Measurements from ENCODE around the gene TIMM21. TPM values are rescaled to one million over a fixed set of nuclear protein-coding genes. Genes with fewer than 3 reads are reported as not detected.

The TIMM21 gene
- total and polyA plus RNA-seq, 4 donors: 12.8 to 56.8 (median 19.5) TPM

DNA sequence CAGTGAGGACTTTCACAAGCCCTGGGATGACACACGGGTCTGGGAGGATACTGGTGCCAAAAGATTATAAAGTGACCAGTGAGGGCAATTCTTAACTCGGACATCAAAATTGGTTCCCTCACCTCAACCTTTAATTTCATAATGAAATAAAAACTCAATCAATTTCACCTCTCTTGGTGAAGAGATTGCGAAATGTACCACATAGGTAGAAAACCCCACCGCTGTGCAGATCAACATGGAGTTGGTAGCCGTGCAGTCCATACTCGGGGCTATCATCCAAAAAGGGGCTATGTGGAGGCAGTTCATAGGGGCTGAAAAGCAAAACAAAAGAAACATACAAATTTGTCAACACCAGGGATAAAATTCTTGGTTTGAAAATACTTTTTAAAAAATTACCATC lies 25.1 kb upstream of the TIMM21 start:
- 88 to 96% methylated on average over 6 of the region's 6 CpGs for WGBS, 2 donors
- Histone ChIP-seq H3K36me3 (ENCODE audit: control insufficient read depth in 1 of 2, insufficient read depth in 2 of 2, low read length in 1 of 2) (no peaks in the 10 kb centered on the region), H3K27me3 (ENCODE audit: control insufficient read depth in 1 of 2, insufficient read depth in 2 of 2, low read length in 1 of 2) (peaks cover 0 to 4% of the 10 kb centered on the region in 2 donors), H3K4me3 (ENCODE audit: low read length in 2 of 2) (no peak overlapping the region), H3K27ac (ENCODE audit: low read depth in 1 of 2, low read length in 2 of 2) (no peak overlapping the region), H3K4me1 (ENCODE audit: control insufficient read depth in 1 of 2, insufficient read depth in 2 of 2, low read length in 2 of 2) (no peaks in the 10 kb centered on the region), H3K9me3 (ENCODE audit: control insufficient read depth, low read length) (no peaks in the 10 kb centered on the region)
- intact Hi-C loops (cut with DNase I): no loop called here
- DNase-seq (no peak), ATAC-seq (ENCODE audit: low FRiP score) (no peak)

DNA sequence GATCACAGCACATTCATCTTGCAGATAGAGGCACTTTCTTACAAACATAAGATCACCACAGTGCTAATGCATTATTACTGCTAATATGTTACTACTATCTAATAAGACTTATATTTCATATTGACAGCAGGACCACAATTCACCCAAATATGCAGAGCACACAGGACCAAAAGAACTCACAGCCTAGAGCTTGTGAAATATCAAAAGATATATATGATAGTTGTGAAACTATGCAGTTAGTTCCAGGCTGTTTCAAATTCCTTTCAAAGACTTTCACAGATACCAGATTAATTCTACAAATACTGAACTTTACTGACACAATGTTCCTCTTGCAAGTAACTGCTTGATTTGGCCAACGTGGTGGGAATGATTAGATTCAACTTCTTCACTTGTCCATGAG lies 23.7 kb upstream of the TIMM21 start:
- no peaks in the 10 kb centered on the region for H3K36me3 ChIP-seq (ENCODE audit: control insufficient read depth in 1 of 2, insufficient read depth in 2 of 2, low read length in 1 of 2)
- no peaks in the 10 kb centered on the region for H3K9me3 ChIP-seq (ENCODE audit: control insufficient read depth, low read length)
- no peak overlapping the region for H3K4me3 ChIP-seq (ENCODE audit: low read length in 2 of 2)
- WGBS, 2 donors: 43 to 55% methylated on average over 1 of the region's 1 CpG
- ATAC-seq (ENCODE audit: low FRiP score): no peak
- no peak overlapping the region for H3K27ac ChIP-seq (ENCODE audit: low read depth in 1 of 2, low read length in 2 of 2)
- intact Hi-C loops (cut with DNase I): no loop called here
- no peaks in the 10 kb centered on the region for H3K4me1 ChIP-seq (ENCODE audit: control insufficient read depth in 1 of 2, insufficient read depth in 2 of 2, low read length in 2 of 2)
- no peak for DNase-seq
- peaks cover 0 to 4% of the 10 kb centered on the region in 2 donors for H3K27me3 ChIP-seq (ENCODE audit: control insufficient read depth in 1 of 2, insufficient read depth in 2 of 2, low read length in 1 of 2)

GRCh38 chr18:74126684-74127655 lies 21.4 kb upstream of the TIMM21 start:
- Histone ChIP-seq H3K4me3 (ENCODE audit: low read length in 2 of 2) (no peak overlapping the region), H3K9me3 (ENCODE audit: control insufficient read depth, low read length) (no peaks in the 10 kb centered on the region), H3K4me1 (ENCODE audit: control insufficient read depth in 1 of 2, insufficient read depth in 2 of 2, low read length in 2 of 2) (no peaks in the 10 kb centered on the region), H3K27ac (ENCODE audit: low read depth in 1 of 2, low read length in 2 of 2) (no peak overlapping the region), H3K36me3 (ENCODE audit: control insufficient read depth in 1 of 2, insufficient read depth in 2 of 2, low read length in 1 of 2) (no peaks in the 10 kb centered on the region), H3K27me3 (ENCODE audit: control insufficient read depth in 1 of 2, insufficient read depth in 2 of 2, low read length in 1 of 2) (peaks cover 0 to 2% of the 10 kb centered on the region in 2 donors)
- intact Hi-C loops (cut with DNase I): no loop called here
- DNase-seq: no peak
- ATAC-seq (ENCODE audit: low FRiP score): no peak
- 40 to 43% methylated on average over 10 of the region's 10 CpGs for WGBS, 2 donors

GRCh38 chr18:74128159-74128558 lies 20.2 kb upstream of the TIMM21 start:
- no peak overlapping the region for H3K27ac ChIP-seq (ENCODE audit: low read depth in 1 of 2, low read length in 2 of 2)
- DNase-seq (no peak), ATAC-seq (ENCODE audit: low FRiP score) (no peak)
- H3K9me3 ChIP-seq (ENCODE audit: control insufficient read depth, low read length): no peaks in the 10 kb centered on the region
- WGBS, 2 donors: 56 to 62% methylated on average over 3 of the region's 3 CpGs
- intact Hi-C loops (cut with DNase I): no loop called here
- no peaks in the 10 kb centered on the region for H3K27me3 ChIP-seq (ENCODE audit: control insufficient read depth in 1 of 2, insufficient read depth in 2 of 2, low read length in 1 of 2)
- H3K36me3 ChIP-seq (ENCODE audit: control insufficient read depth in 1 of 2, insufficient read depth in 2 of 2, low read length in 1 of 2): no peaks in the 10 kb centered on the region
- no peaks in the 10 kb centered on the region for H3K4me1 ChIP-seq (ENCODE audit: control insufficient read depth in 1 of 2, insufficient read depth in 2 of 2, low read length in 2 of 2)
- H3K4me3 ChIP-seq (ENCODE audit: low read length in 2 of 2): no peak overlapping the region

DNA sequence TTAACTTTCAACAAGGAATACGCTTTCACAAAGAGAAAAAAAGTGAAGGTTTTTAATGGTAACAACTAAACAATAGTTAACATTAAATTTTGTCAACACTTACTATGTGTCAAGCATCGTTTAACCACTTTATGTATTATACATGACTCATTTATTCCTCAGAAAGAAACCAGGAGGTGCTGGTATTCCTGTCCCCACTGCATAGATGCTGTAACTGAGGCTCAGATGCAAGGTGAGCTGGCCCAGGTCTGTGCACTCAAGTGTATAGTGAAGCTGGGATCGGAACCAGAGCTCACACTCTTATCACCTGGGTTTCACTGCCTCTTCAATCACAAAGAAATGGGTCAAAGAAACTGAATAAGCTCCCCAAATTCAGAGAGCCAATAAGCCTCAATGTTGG lies 17.2 kb upstream of the TIMM21 start:
- H3K27me3 ChIP-seq (ENCODE audit: control insufficient read depth in 1 of 2, insufficient read depth in 2 of 2, low read length in 1 of 2): no peaks in the 10 kb centered on the region
- DNase-seq (no peak), ATAC-seq (ENCODE audit: low FRiP score) (no peak)
- H3K9me3 ChIP-seq (ENCODE audit: control insufficient read depth, low read length): no peaks in the 10 kb centered on the region
- H3K4me3 ChIP-seq (ENCODE audit: low read length in 2 of 2): no peak overlapping the region
- H3K4me1 ChIP-seq (ENCODE audit: control insufficient read depth in 1 of 2, insufficient read depth in 2 of 2, low read length in 2 of 2): no peaks in the 10 kb centered on the region
- WGBS, 2 donors: 85% methylated on average over 3 of the region's 3 CpGs
- intact Hi-C loops (cut with DNase I): no loop called here
- H3K36me3 ChIP-seq (ENCODE audit: control insufficient read depth in 1 of 2, insufficient read depth in 2 of 2, low read length in 1 of 2): no peaks in the 10 kb centered on the region
- H3K27ac ChIP-seq (ENCODE audit: low read depth in 1 of 2, low read length in 2 of 2): no peak overlapping the region

- intact Hi-C loops (cut with DNase I): no loop called here
- 19 to 25% methylated on average over 3 of the region's 3 CpGs for WGBS, 2 donors
Measured at GRCh38 chr18:74132201-74132600, 16.1 kb upstream of the TIMM21 start.

DNA sequence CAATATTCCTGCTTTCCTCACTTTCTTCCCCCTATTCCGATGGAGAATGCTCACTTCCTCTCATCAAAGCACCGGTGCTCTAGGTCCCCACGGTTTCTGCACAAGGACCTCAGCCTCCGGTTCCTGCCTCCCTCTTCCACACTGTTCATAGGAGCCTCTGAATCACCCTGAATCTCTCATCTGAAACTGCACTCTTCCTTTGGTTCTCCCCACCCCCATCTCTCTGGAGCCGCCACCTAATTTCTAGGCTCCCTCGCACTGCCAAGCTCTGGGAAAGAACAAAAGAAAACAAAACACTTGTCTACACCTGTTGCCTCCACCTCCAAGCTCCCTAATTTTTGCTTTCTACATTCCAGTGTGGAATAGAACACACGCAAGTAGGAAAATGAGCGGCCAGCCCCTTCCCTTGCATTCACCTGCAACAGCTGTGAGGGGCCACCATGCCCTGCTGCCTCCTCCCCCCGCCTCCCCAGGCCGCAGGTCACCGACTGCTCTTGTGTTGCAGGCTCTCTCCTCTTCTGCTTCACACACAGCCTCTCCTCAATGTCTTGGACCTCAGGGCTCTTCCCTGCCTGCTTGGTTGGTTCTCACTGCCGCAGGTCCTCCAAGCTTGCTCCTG lies 10.3 kb upstream of the TIMM21 start:
- peaks cover 0 to 2% of the 10 kb centered on the region in 2 donors for H3K27me3 ChIP-seq (ENCODE audit: control insufficient read depth in 1 of 2, insufficient read depth in 2 of 2, low read length in 1 of 2)
- WGBS, 2 donors: 83 to 86% methylated on average over 12 of the region's 12 CpGs
- intact Hi-C loops (cut with DNase I): no loop called here
- no peak overlapping the region for H3K4me3 ChIP-seq (ENCODE audit: low read length in 2 of 2)
- ATAC-seq (ENCODE audit: low FRiP score) (no peak), DNase-seq (no peak)
- H3K9me3 ChIP-seq (ENCODE audit: control insufficient read depth, low read length): no peaks in the 10 kb centered on the region
- no peaks in the 10 kb centered on the region for H3K4me1 ChIP-seq (ENCODE audit: control insufficient read depth in 1 of 2, insufficient read depth in 2 of 2, low read length in 2 of 2)
- no peaks in the 10 kb centered on the region for H3K36me3 ChIP-seq (ENCODE audit: control insufficient read depth in 1 of 2, insufficient read depth in 2 of 2, low read length in 1 of 2)
- no peak overlapping the region for H3K27ac ChIP-seq (ENCODE audit: low read depth in 1 of 2, low read length in 2 of 2)

More at GRCh38 chr18:74132201-74132600, 16.1 kb upstream of the TIMM21 start:
- Histone ChIP-seq H3K36me3 (ENCODE audit: control insufficient read depth in 1 of 2, insufficient read depth in 2 of 2, low read length in 1 of 2) (no peaks in the 10 kb centered on the region), H3K27me3 (ENCODE audit: control insufficient read depth in 1 of 2, insufficient read depth in 2 of 2, low read length in 1 of 2) (no peaks in the 10 kb centered on the region), H3K4me1 (ENCODE audit: control insufficient read depth in 1 of 2, insufficient read depth in 2 of 2, low read length in 2 of 2) (no peaks in the 10 kb centered on the region), H3K4me3 (ENCODE audit: low read length in 2 of 2) (no peak overlapping the region), H3K27ac (ENCODE audit: low read depth in 1 of 2, low read length in 2 of 2) (no peak overlapping the region), H3K9me3 (ENCODE audit: control insufficient read depth, low read length) (no peaks in the 10 kb centered on the region)
- DNase-seq (no peak), ATAC-seq (ENCODE audit: low FRiP score) (no peak)

- ATAC-seq (ENCODE audit: low FRiP score) (no peak), DNase-seq (no peak)
- 80 to 83% methylated on average over 2 of the region's 2 CpGs for WGBS, 2 donors
- no peak overlapping the region for H3K4me3 ChIP-seq (ENCODE audit: low read length in 2 of 2)
- intact Hi-C loops (cut with DNase I): no loop called here
- H3K27me3 ChIP-seq (ENCODE audit: control insufficient read depth in 1 of 2, insufficient read depth in 2 of 2, low read length in 1 of 2): peaks cover 0 to 2% of the 10 kb centered on the region in 2 donors
- H3K4me1 ChIP-seq (ENCODE audit: control insufficient read depth in 1 of 2, insufficient read depth in 2 of 2, low read length in 2 of 2): no peaks in the 10 kb centered on the region
- H3K36me3 ChIP-seq (ENCODE audit: control insufficient read depth in 1 of 2, insufficient read depth in 2 of 2, low read length in 1 of 2): no peaks in the 10 kb centered on the region
- no peak overlapping the region for H3K27ac ChIP-seq (ENCODE audit: low read depth in 1 of 2, low read length in 2 of 2)
- no peaks in the 10 kb centered on the region for H3K9me3 ChIP-seq (ENCODE audit: control insufficient read depth, low read length)
Measured at GRCh38 chr18:74139411-74139810, 8.9 kb upstream of the TIMM21 start.
